NB4 (cell line): ENCODE results near the gene LYRM4.

ENCODE experiments used
- DNase-seq: peaks from one replicate; pipeline ENCODE4 v3.0.0; 2010; ENCODE audit warnings: low read depth
- H3K4me3 ChIP-seq: one replicate; pipeline ENCODE4 v1.5.1; 2011; ENCODE audit warnings: mild to moderate bottlenecking, low read depth, low read length, moderate library complexity
- MAX ChIP-seq: IDR thresholded peaks from 2 replicates; pipeline ENCODE4 v1.6.1; 2011; ENCODE audit warnings: low read depth, low read length
- MYC ChIP-seq: IDR thresholded peaks from 2 replicates; pipeline ENCODE4 v1.6.1; 2011; ENCODE audit warnings: low read depth, low read length
- POLR2A ChIP-seq: IDR thresholded peaks from 2 replicates; pipeline ENCODE4 v1.6.1; 2011; ENCODE audit warnings: mild to moderate bottlenecking; ENCODE audit not compliant: insufficient read length; ENCODE audit errors: extremely low read depth
- TF ChIP-seq, protein P1 (sequence below): IDR thresholded peaks from one replicate; pipeline ENCODE4 v1.5.1; 2012; ENCODE audit warnings: low read depth, low read length

Gene LYRM4

GRCh38 chr6:5191222-5191621 lies 69.5 kb downstream of the LYRM4 start:
- TF ChIP-seq MYC = no peak
- TF ChIP-seq MAX = no peak
- TF ChIP-seq POLR2A = no peak
- TF ChIP-seq, protein P1, sequence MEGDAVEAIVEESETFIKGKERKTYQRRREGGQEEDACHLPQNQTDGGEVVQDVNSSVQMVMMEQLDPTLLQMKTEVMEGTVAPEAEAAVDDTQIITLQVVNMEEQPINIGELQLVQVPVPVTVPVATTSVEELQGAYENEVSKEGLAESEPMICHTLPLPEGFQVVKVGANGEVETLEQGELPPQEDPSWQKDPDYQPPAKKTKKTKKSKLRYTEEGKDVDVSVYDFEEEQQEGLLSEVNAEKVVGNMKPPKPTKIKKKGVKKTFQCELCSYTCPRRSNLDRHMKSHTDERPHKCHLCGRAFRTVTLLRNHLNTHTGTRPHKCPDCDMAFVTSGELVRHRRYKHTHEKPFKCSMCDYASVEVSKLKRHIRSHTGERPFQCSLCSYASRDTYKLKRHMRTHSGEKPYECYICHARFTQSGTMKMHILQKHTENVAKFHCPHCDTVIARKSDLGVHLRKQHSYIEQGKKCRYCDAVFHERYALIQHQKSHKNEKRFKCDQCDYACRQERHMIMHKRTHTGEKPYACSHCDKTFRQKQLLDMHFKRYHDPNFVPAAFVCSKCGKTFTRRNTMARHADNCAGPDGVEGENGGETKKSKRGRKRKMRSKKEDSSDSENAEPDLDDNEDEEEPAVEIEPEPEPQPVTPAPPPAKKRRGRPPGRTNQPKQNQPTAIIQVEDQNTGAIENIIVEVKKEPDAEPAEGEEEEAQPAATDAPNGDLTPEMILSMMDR = no peak
- no peak for DNase-seq

DNA sequence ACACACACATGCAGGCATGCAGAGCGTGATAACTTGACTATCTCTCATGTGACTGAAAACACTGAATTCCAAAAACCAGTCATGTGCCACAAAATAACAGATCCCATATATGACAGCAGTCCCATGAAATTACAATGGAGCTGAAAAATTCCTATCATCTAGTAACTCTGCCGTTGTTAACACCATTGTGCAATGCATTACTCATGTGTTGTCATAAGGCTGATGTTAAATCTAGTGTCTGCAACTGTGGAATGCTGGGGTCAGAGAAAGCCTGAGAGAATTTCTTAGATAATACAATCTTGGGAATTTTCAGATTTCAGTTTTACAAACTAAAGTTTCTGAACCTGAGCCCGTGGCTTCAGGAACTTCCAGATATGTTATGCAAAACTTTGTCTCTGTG lies 70.2 kb downstream of the LYRM4 start:
- no peak for TF ChIP-seq MYC
- TF ChIP-seq, protein P1 = no peak
- TF ChIP-seq POLR2A = no peak
- TF ChIP-seq MAX = no peak
- peak; percentile 28 for DNase-seq
- no peak overlapping the region for H3K4me3 ChIP-seq

More at GRCh38 chr6:5191222-5191621, 69.5 kb downstream of the LYRM4 start:
- no peak overlapping the region for H3K4me3 ChIP-seq

DNA sequence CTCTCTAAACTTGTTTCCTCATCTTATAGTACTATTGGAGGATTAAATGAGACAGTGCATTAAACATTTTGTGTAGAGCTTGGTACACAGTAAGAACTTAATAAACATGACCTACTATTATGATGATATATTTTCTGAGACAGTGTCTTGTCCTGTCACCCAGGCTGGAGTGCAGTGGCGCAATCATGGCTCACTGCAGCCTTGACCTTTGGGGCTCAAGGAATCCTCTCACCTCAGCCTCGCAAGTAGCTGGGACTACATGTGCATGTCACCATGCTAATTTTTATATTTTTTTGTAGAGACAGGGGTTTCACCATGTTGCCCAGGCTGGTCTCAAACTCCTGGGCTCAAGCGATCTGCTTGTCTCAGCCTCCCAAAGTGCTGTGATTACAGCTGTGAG lies 72.1 kb downstream of the LYRM4 start:
- H3K4me3 ChIP-seq = no peak overlapping the region
- no peak for DNase-seq
- TF ChIP-seq, protein P1 = no peak
- TF ChIP-seq MAX = no peak
- TF ChIP-seq MYC = no peak
- no peak for TF ChIP-seq POLR2A

DNA sequence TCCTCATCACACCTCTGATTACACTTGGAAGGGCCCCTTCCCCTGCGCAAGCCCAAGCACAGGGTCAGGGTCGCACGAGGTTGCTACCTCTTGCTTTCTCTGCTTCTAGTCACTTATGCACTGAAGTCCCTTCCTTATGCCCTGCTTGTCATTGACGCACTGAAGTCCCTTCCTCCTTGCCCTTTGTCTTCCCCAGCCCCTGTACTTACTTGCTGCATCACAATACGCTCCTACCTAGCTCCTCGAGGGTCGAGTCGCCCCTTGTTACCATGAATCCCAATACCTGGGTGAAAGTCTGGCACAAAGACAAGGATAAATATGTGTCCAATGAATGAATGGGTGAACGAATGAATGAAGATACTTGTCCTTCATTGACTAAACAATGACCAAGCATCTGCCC lies 75.9 kb downstream of the LYRM4 start:
- H3K4me3 ChIP-seq = no peak overlapping the region
- TF ChIP-seq POLR2A = no peak
- no peak for DNase-seq

- DNase-seq = no peak
- no peak overlapping the region for H3K4me3 ChIP-seq
- TF ChIP-seq MAX (no peak), POLR2A (no peak), MYC (no peak)
- TF ChIP-seq, protein P1 = no peak
Observed at GRCh38 chr6:5184218-5184617, 76.5 kb downstream of the LYRM4 start.

DNA sequence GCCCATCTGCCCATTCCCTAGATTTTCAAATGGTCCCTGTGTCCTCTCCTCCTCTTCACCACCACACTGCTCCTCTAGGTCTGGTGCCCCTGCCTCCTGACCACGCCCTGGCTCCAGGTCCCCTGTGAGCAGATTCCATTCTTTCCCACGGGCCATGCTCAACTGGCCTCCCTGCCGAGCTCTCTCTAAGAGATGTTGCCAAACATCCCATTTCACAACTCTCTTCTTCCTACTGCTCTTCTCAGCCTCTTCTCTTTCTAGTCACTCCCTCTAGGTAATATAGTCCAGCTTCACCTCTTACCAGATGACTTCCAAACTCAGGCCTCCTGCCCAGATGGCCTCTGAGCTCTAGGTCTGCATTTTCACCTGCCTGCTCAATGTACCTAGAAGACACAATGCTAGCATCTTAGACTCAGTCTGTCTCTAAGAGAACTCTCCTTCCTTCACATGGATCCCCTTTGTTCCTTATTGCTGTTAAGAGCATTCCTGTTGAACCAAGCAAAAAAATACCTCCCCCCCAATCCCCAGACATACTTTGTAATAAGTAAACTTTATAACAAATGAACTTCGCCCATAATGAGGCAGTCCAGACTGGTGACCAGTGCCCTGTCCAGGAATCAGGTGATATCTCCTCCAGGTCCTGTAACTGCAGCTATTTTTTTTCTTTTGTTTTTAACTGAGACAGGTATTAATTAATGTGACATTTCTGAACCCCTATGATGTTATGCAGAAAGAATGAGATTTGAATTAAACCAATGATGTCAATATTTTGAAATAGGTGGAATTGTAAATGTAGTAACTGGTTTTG lies 79.0 kb downstream of the LYRM4 start:
- DNase-seq = peak; percentile 73
- TF ChIP-seq MAX = 0 out of 2 replicates have a peak, but pooled peaks have one; percentile 15
- TF ChIP-seq, protein P1 = no peak
- TF ChIP-seq POLR2A = no peak
- TF ChIP-seq MYC = peak; percentile 24; the same call in 1 of the 2 replicates
- no peak overlapping the region for H3K4me3 ChIP-seq
